ENCODE measurements around the gene PDGFRB. TPM values are rescaled to one million over a fixed set of nuclear protein-coding genes. Genes with fewer than 3 reads are reported as not detected.

Gene PDGFRB
- total and polyA plus RNA-seq, 2 of the 8 experiments (the other 6 are each of a cell fraction or from before 2014, with no cell fraction given) = 4.2 to 13.7 TPM

DNA sequence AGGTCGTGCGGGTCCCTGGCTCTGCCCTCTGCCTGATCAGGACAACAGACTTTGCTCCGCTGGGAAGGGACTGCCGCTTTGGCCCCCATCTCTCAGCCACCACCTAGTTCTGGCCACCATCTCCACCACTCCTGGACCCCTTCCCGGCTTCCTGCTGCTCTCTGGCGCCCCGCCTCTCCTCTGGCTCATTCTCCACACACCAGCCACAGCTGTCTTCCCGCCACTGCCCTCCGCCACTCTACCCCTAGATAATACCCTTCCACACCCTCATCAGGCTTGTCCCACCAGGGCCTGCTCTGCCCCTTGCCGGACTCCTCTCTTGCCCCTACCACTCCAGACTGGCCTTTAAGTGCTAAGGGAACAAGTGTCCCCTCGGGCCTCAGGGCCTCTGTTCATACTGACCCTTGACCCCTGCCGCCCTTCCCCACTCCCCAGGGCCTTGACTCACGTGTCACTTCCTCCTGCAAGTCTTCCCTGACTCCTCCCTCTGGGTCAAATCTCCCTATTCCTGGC, 8.0 kb upstream of the PDGFRB start:
- no peak overlapping the region for H3K4me3 ChIP-seq (ENCODE audit: extremely low read depth in 1 of 4, insufficient read depth in 2 of 4, low read depth in 3 of 4, low read length in 4 of 4)
- no peak overlapping the region for H4K5ac ChIP-seq (ENCODE audit: insufficient read length, low read depth, low read length)
- H3K27me3 ChIP-seq (replicated peaks in 1 of 4; ENCODE audit: control insufficient read depth in 3 of 4, extremely low read depth in 1 of 4, insufficient read depth in 3 of 4, low read length in 3 of 4) = peaks cover 40 to 52% (median 47%) of the 10 kb centered on the region in 4 experiments
- no peak overlapping the region for H3K27ac ChIP-seq (ENCODE audit: low read depth, low read length)
- H2BK120ac ChIP-seq (replicated peaks; ENCODE audit: low read depth, low read length) = no peak overlapping the region
- H3K23me2 ChIP-seq (ENCODE audit: low read depth, low read length) = peaks cover 3% of the 10 kb centered on the region; the same call in 1 of the 2 replicates
- H3K18ac ChIP-seq (ENCODE audit: extremely low read depth, low read length) = no peak overlapping the region
- FAIRE-seq = no peak
- H3K36me3 ChIP-seq (ENCODE audit: control insufficient read depth in 2 of 4, insufficient read depth in 4 of 4, low read length in 3 of 4) = no peaks in the 10 kb centered on the region; a peak in 1 of 8 replicates
- H4K8ac ChIP-seq (ENCODE audit: extremely low read depth, insufficient read depth, low read length) = no peak overlapping the region
- no peak overlapping the region for H2BK15ac ChIP-seq (ENCODE audit: low read length)
- H3K4ac ChIP-seq (replicated peaks; ENCODE audit: insufficient read length, low read depth, low read length) = no peak overlapping the region
- H3K79me2 ChIP-seq (ENCODE audit: control insufficient read depth in 1 of 2, insufficient read depth in 2 of 2, low read length in 2 of 2) = no peaks in the 10 kb centered on the region
- H2BK12ac ChIP-seq (ENCODE audit: low read depth, low read length) = no peak overlapping the region
- no peak overlapping the region for H2BK5ac ChIP-seq (ENCODE audit: low read depth, low read length)
- H2AK5ac ChIP-seq (ENCODE audit: low read depth, low read length) = no peak overlapping the region
- no peak overlapping the region for H3K4me2 ChIP-seq (ENCODE audit: insufficient read depth in 1 of 2, low read depth in 2 of 2, low read length in 2 of 2)
- TF ChIP-seq BRCA1 (IDR thresholded peaks at IDR 0.05; ENCODE audit: low read depth, low read length) (no peak), RAD21 (IDR thresholded peaks at IDR 0.05 in 1 of 2, conservative IDR thresholded peaks at IDR 0.05 in 1 of 2; ENCODE audit: low read depth in 2 of 2, low read length in 2 of 2) (no peak), KDM5A (IDR thresholded peaks at IDR 0.05; ENCODE audit: low read length) (no peak), JUN (IDR thresholded peaks at IDR 0.05; ENCODE audit: low read depth, low read length) (no peak), TAF1 (IDR thresholded peaks at IDR 0.05; ENCODE audit: low read depth, low read length) (no peak), POLR2A (IDR thresholded peaks at IDR 0.05; ENCODE audit: control extremely low read depth in 1 of 2, low read depth in 2 of 2, low read length in 2 of 2) (no peak), KDM1A (IDR thresholded peaks at IDR 0.05; ENCODE audit: borderline replicate concordance, low read length) (no peak), YY1 (IDR thresholded peaks at IDR 0.05; ENCODE audit: low read depth, low read length) (no peak), CREB1 (IDR thresholded peaks at IDR 0.05) (no peak), TBP (IDR thresholded peaks at IDR 0.05; ENCODE audit: low read depth, low read length) (no peak), ZNF274 (IDR thresholded peaks at IDR 0.05; ENCODE audit: borderline replicate concordance, extremely low read depth, low read length) (no peak), HDAC2 (IDR thresholded peaks at IDR 0.05; ENCODE audit: borderline replicate concordance in 1 of 2, low read depth in 2 of 2, low read length in 2 of 2) (no peak), SP2 (IDR thresholded peaks at IDR 0.05; ENCODE audit: low read length) (no peak)
- TF ChIP-seq, protein P1, sequence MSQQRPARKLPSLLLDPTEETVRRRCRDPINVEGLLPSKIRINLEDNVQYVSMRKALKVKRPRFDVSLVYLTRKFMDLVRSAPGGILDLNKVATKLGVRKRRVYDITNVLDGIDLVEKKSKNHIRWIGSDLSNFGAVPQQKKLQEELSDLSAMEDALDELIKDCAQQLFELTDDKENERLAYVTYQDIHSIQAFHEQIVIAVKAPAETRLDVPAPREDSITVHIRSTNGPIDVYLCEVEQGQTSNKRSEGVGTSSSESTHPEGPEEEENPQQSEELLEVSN (IDR thresholded peaks at IDR 0.05) = no peak
- no peaks in the 10 kb centered on the region for H3K79me1 ChIP-seq (ENCODE audit: low read depth, low read length)
- H3K9me3 ChIP-seq (ENCODE audit: insufficient read depth in 2 of 2, low read depth in 1 of 2, low read length in 1 of 2) = no peaks in the 10 kb centered on the region
- H3K23ac ChIP-seq (ENCODE audit: insufficient read length) = no peak overlapping the region
- no peak overlapping the region for H2AFZ ChIP-seq (ENCODE audit: low read length)
- H4K20me1 ChIP-seq (replicated peaks in 1 of 2; ENCODE audit: control insufficient read depth in 1 of 2, insufficient read depth in 2 of 2, low read length in 2 of 2) = peaks cover 4 to 7% of the 10 kb centered on the region in 2 experiments
- H4K91ac ChIP-seq (replicated peaks; ENCODE audit: insufficient read length, low read length) = no peak overlapping the region
- H2BK20ac ChIP-seq (ENCODE audit: low read length) = no peak overlapping the region
- H3K4me1 ChIP-seq (replicated peaks in 1 of 4; ENCODE audit: control insufficient read depth in 3 of 4, insufficient read depth in 4 of 4, low read length in 3 of 4) = peaks cover 4 to 15% (median 10%) of the 10 kb centered on the region in 4 experiments
- DNase-seq (ENCODE audit: low read depth in 1 of 2, low spot score in 2 of 2) = no peak
- 73% methylated on average over 13 of the region's 13 CpGs; no CpG with 5 or more reads in 1 of the 2 experiments for WGBS, 2 experiments (ENCODE audit: extremely low coverage in 1 of 2, insufficient coverage in 1 of 2, insufficient read length in 1 of 2, insufficient replicate concordance in 2 of 2, low coverage in 1 of 2, low lambda C conversion rate in 2 of 2, missing lambda C conversion rate in 1 of 2)
- no peak overlapping the region for H3K56ac ChIP-seq (replicated peaks; ENCODE audit: insufficient read length, low read depth, low read length)
- CTCF ChIA-PET (ENCODE audit: partially characterized antibody) = interaction anchor here (0.7 to 15.3 kb wide), 18 partner anchors 11 to 187 kb away, joined by 3 to 372 read pairs (median 6); partner anchors contain the start of gene ARSI
- H3K14ac ChIP-seq (ENCODE audit: insufficient read length) = no peak overlapping the region
- no peak overlapping the region for H3K9ac ChIP-seq (replicated peaks in 1 of 4; ENCODE audit: extremely low read depth in 1 of 4, low read depth in 3 of 4, low read length in 3 of 4)
- POLR2A ChIA-PET (ENCODE audit: partially characterized antibody) = interaction anchor here (1.6 kb wide), 1 partner anchor 46 kb away, joined by 4 read pairs; no protein-coding TSS in a partner anchor

Measured in H1 (cell line).